ENCODE results near the gene GAK.
"Not testable (repeated sequence)": the region's sequence is repeated elsewhere in the genome, so short reads cannot be mapped to it uniquely, and the experiment has no call there.

GAK gene

DNA sequence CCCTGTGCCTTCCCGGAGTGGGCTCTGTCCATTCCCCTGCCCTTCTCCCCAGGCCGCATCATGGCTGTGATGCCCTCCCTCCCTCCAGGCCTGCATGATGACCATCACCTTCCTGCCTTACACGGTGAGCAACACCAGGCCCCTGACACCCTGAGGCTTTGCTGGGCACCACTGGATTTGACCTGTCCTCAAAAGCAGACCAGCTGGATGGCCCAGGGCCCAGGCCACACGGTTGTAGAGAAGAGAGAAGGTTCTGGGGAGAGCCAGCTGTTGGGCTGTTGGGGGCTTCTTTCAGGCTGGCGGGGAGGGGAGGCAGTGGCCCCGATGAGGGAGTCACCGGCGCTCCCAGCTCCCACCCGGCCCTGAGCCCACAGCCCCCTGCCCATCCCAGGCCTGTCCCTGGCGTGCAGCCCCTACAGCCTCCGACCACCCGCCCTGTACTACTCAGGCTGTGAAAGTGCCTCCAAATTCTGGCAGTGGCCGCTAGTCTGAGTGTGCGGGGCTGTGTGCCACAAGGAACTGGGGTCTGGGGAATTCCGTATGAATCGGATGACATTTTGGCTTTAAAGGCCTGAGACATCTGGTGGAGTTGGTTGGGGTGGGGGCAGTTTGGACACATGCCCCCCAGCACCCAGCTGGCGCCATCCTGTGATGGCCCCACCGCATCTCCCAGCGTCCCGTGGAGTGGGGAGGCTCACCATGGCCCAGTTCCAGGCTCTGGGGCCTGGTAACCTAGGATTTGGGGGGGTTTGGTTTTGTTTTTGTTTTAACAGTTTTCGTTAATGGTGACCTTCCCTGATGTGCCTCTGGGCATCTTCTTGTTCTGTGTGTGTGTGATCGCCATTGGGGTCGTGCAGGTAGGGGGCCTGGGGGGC is 19.7 kb upstream of the GAK start:
- DNase-seq, result no peak

DNA sequence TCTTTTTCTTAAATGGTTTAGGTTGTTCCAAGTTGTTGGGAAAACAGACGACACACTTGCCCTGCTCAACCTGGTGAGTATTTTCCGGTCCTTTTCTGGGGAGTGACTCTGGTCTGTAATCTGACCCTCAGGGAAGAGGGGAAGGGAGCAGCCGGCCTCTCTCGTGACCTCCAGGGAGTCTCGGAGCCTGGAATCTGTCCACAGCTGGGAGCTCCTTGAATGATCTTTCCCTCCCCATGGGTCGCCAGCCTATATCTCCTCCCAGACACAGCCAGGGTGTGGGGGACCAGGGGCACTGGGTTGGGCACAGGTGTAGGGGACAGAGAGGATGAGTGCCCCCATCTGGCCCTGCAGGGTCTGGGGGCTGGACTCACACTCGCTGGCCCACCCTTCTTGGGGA is 19.1 kb upstream of the GAK start:
- DNase-seq, result no peak

DNA sequence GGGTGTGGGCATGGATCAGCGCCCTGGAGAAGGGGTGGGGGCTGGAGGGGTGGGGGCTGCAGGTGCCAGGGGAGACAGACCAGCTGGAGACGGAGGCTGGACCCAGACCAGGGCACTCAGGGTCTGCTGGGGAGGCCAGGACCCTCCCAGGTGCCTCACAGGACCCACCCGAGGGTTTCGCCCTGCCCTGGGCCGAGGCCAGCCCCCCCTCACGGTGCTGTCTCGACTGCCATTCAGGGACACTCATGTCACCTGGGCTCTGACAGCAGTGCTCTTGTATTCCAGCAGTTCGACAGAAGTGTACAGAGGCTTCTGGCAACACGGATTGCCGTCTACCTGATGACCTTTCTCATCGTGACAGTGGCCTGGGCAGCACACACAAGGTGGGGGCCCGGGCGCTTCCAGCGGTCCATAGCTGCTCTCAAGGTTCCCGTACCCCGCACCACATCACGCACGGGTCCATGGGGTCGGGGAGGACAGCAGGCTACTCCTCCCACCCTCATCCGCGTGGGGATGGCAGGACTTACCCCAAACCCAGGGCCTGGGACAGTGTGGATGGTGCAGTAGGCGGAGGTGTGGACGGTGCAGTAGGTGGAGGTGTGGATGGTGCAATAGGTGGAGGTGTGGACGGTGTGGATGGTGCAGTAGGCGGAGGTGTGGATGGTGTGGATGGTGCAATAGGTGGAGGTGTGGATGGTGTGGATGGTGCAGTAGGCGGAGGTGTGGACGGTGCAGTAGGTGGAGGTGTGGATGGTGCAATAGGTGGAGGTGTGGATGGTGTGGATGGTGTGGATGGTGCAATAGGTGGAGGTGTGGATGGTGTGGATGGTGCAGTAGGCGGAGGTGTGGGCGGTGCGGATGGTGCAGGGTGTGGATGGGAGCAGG is 18.3 kb upstream of the GAK start:
- DNase-seq, result no peak

DNA sequence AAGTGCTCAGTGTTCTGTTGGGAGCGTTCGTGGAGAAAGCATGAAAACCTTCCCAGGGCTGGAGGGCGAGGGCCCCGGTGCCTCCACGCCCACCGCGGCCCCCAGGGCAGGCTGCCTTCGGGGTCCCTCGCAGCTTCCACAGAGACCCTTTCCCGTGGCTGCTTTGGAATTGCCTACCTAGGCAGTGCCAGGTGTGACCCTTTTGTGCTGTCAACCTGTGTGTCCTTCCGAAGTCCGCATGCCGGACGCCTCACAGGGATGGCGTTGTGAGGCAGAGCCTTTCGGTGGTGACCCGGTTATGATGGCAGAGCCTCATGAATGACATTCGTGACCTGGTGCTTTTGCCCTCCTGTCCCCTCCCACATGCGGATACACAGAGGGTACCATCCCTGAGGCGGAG is 17.5 kb upstream of the GAK start:
- DNase-seq, result no peak

DNA sequence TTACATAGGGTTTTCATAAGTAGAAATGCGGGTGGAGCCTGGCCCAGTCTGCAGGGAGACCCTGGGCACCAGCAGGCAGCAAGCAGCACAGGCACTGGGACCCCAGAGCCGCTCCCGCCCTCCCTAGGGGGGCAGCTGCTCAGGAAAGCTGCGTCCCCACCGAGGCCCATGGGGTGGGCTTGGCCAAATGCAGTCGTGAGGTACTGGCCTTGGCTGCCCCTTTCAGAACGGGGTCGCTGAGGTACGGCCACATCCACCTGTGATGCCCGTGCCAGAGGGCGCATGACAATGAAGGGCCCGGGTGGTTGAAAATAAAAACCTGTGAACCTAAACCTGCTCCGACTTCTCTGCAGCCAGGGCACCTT is 16.8 kb upstream of the GAK start:
- no peak for DNase-seq

DNA sequence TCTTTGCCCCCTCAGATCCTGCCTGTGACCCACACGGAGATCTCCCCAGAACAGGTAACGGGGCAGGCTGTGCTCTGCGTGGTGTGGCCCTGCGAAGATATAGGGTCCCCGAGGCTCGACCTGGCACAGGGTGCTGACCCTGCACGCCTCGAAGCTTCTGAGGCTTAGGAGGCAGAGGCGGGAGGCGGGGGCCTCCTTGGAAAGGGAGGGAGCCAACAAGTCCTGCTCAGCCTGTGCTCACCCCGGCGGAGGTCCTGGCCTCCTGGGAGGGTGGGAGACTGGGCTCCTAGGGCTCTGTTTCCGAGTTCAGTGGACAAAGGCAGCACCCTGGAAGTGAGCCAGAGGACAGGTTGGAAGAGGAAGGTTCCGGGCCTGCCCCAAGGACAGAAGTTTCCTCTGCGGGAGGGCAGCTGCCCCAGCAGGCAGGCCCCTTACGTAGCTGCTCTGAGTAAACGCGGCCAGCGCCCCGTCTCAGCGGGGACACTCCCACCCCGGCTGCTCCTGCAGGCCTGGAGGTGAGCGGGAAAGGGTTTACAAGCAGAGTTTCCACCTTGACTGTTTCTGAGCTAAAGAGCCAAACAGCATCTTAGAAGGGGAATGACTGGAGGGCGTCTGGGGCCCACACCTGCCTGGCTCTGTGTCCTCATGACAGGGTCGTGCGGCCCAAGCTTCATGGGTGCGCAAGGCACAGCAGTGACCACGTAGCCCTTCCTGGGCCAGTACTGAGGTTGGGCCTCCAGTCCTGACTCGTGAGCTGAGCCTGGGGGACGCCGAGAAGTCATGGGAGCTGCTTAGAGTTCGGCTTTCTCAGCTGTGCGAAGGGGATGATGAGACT is 16.2 kb upstream of the GAK start:
- no peak for DNase-seq

DNA sequence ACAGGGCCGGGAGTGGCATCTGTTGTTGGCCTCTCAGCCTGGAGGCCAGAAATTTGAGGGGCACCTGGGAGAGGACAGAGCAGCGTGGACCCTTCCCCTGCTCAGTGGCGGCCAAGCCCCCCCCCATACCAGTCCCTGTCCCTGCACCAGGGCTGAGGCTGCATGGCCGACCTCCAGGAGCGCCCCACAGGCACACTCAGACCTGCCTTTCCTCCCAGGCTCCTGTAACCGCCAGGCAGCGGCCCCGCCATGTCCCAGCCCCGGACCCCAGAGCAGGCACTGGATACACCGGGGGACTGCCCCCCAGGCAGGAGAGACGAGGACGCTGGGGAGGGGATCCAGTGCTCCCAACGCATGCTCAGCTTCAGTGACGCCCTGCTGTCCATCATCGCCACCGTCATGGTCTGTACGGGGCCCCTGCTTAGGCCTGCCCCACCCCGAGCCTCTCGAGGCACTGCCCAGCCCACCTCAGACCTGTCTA is 15.4 kb upstream of the GAK start:
- no peak for DNase-seq

DNA sequence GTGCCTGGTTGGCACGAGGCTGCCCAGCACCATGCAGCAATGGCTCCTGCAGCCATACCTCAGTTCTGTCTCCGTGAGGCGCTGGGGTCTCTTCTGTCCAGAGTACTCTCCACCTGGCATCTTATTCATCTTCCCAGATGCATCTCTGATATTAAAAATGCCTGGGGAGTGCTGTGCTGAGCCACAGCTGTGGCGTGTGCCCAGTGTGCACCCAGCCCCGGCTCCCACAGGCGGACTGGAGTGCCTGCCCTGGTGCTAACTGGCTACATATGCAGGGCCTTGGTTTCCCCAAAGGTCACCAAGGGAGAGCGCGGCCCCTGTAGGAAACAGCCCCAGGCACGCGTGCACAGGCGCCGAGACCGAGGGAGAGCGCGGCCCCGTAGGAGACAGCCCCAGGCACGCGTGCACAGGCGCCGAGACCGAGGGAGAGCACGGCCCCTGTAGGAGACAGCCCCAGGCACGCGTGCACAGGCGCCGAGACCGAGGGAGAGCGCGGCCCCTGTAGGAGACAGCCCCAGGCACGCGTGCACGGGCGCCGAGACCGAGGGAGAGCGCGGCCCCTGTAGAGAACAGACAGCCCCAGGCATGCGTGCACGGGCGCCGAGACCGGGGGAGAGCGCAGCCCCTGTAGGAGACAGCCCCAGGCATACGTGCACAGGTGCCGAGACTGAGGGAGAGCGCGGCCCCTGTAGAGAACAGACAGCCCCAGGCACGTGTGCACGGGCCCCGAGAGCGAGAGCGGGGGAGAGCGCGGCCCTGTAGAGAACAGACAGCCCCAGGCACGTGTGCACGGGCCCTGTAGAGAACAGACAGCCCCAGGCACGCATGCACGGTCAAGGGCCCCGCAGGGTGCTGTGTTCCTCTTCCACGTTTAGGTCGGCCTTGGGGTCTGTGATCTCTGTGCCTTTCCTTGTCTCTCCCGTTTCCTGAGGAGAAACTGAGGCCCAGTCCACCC is 14.7 kb upstream of the GAK start:
- DNase-seq, result no peak

DNA sequence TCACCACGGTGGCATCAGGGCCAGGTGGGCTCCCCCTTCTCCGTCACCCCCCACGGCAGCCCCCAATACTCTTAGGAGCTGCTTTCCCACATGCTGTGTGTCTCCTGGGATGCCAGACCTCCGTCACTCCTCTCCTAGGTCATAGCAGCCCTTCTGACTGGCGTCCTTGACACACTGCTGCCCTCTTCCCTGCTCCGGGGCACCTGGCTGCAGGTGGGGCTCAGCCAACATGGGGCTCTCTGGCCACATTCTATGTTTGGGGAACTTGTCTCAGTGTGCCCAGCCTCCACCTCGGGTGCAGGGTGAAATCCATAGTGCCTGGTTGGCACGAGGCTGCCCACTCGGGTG is 14.0 kb upstream of the GAK start:
- no peak for DNase-seq

DNA sequence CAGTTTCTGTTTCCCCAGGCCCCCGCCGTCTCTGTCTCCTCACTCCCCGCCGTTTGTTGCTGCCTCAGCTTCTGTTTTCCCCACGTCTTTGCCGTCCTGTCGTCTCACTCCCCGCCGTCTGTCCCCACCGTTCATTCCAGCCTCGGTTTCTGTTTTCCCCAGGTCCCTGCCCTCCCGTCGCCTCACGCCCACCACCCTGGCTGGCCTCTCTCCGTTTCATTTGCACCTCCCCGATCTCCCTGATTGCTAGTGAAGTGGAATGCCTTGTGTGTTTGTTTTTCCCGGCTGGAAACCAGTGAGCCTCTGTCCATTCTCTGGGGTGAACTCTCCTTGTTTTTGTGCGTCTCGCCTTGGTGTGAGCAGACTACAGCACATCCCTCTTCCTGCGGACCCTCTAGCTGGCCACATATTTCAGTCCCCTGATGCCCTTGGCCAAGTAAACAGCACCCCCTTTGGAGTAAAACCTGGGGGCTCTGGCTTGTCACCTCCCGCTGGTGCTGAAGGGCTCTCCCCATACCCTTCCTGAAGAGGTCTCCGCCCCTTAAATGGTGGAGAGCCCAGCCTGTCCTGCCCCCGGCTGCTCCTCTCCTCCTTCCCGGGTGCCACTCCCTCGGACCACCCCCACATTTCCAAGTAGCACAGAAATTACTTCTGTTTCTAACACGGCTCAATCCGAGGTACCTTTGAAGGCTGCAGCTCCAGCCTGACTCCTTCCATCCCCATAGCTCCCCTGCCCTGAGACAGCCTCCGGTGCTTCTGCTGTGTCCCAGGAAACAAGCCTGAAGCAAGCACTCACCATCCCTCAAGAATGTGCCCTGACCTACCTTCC is 13.4 kb upstream of the GAK start:
- no peak for DNase-seq

DNA sequence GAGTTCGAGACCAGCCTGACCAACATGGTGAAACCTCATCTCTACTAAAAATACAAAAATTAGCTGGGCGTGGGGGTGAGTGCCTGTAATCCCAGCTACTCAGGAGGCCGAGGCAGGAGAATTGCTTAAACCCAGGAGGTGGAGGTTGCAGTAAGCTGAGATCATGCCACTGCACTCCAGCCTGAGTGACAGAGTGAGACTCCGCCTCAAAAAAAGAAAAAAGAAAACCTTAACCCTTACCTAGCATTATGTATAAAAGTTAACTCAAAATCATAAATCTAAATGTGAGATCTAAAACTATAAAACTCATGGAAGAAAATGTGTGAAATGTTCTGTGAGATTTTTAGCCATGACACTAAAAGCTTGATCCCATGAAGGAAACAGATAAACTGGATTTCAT is 7.4 kb upstream of the GAK start:
- DNase-seq, result not testable (repeated sequence)

DNA sequence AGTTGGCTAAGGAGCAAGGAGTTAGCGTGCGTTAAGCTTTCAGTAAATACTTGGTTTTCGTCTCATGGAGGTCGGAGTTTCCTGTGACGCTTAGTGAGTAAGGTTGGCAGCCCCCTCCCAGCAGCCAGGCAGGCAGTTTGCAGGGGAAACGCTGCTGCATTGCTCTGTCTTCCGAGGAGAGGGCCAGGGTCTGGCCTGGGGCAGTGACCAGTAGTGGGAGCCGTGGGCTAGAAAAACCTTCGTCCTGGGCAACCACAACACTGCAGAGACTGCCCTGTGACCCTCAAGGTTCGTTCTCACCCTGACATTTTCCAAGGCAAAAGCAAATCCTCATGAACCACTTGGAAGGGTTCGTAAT is 576 bp upstream of the GAK start:
- no peak for DNase-seq

DNA sequence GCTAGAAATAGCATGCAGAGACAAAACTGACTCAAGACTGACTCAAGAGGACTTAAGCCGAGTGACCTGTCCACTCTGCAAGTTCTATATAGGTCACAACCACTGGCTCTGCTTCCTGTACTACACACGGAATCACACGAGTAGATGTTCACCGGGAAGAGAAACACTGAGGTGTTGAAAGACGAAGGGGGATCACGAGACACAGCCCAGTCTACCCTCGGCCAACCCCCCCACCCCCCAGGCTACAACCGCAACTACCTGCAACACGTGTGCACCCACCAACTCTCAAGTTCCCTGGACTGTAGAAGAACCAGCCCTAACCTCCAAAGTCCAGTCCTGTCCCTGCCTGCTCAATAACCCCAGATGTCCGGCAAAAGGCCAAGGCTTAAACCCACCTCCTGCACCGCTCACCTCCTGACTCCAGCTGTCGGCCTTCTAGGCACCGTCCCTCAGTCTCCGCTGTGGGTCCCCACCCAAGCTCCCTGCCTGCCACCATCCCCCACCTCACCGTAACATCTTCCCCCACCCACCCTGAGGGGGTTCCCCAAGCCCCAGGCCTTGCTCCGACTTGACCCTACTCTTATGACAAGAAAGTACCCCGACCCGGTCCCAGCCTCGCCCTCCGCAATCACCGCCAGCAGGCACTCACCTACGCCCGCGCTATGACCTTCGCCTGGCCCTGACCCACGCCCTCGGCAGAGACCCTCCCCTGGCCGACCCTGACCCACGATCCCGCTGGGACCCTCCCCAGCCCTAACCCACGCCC is 739 bp downstream of the GAK start:
- DNase-seq, result no peak

DNA sequence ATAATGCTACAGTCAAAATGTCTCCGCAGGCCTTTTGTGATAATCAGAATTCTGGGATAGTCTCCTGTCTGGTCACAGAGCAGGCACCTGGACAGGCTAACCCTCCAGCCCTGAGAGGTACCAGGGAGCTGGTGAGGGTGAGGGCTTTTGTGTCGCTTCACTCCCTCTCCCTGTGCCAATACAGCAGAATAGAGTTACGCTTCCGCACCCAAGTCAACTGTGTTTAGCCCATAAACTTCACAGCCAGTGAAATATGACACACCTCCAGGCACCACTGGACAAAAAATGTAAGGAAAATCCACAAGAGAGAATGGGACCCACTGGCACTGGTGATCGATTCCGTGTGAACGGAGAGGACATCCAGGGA is 1.3 kb downstream of the GAK start:
- DNase-seq, result no peak

DNA sequence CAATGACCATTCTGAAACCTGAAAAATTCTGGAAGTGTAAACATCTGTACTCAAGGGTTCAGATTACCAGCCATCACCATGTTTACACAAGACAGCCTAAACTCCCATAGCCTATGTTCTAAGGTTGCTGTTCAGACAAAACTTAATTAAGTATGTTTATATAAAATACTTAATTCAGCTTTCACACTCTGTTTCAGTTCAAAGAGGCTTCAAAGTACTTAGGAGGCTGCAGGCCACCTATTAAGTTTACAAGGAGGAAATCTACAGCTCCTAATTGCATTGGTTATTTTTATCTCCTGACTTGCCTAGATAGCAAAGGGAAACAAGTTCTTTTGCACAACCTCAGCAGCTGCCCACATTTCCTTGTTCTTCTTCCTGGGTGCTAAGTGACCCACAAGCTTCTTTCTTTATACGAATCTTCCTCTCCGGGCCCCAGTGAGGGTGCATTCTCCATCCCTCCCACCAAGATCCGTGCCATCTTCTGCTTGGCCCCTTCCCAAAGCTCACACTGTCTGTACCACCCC is 2.0 kb downstream of the GAK start:
- no peak for DNase-seq

DNA sequence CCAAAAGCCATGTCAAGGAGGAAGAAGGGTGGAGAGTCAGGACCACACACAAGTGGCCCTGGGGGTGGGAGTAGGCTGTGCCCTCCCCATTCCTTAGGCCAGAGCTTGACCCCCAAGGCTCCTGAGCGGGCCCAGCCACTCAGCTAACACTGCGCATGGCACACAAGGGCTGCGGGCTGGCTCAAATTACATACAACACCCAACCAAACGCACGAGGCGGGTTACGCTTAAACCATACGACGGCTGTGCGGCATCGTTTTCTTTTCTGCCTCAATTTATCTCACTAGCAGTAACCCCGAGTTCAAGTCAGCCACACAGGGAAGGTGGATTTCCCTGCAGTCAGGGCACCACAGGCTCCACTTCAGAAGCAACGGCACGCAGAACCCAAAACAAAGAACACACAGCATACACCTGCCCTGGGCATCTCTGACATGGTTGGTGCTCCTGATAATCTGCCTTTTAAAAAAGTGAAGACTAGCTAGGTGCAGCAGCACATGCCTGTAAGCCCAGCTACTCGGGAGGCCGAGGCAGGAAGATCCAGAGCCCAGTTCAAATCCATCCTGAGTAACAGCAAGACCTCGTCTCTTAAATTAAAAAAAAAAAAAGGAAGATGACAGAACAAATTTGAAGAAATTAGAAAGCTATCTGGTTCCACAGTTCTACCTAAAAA is 2.9 kb downstream of the GAK start:
- DNase-seq, result no peak

DNA sequence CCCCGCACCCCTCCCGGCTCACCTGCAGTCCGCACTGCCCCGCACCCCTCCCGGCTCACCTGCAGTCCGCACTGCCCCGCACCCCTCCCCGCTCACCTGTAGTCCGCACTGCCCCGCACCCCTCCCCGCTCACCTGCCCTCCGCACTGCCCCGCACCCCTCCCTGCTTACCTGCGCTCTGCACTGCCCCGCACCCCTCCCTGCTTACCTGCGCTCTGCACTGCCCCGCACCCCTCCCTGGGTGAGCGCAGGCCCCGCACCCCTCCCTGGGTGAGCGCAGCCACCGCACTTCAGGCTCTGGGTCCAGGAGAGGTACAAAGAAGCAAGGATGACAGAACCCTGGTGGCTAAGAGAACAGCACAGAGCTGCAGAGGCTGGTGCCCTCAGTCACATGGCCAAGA is 4.5 kb downstream of the GAK start:
- DNase-seq, result not testable (repeated sequence)

DNA sequence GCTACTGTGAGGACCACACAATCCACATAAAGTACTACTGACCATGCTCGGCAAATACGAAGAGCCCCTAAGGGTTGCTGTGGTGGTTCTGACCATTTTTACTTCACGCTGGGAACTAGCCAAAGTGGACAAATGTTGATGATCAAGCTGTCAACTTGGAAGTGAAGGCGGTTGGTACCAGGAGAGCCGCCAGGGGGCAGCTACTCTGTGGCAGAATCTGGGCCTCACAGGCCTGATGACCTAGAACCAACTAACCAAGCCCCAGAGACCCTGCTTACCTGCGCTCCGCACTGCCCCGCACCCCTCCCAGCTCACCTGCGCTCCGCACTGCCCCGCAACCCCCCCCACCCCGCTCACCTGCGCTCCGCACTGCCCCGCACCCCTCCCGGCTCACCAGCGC is 5.6 kb downstream of the GAK start:
- DNase-seq, result no peak

DNA sequence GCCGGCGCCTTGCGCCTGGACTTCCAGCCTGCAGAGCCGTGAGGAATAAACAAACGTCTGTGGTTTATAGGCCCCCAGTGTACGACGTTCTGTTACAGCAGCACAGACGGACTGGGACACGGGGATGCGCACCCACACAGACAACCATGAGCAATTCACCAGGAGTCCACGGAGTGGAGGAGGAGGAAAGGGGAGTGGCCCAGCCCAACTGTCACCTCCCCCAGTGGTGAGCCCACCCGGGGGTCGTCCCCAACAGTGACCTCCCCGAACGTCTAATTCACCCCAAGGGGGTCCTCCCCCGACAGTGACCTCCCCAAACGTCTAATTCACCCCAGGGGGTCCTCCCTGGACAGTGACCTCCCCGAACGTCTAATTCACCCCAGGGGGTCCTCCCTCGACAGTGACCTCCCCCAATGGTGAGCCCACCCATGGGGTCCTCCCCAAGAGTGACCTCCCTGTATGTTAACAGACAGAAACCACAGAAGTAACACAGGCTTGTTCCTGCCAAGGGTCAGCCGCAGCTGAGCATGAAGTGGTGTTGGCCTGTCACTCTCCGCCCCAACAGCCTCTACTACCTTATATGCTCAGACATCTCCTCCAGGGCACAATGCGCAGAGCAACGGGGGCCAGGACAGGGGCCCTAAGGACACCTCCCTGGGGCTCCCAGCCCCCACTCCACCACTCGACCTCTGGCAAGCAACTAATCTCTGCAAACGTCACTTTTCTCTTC is 6.2 kb downstream of the GAK start:
- DNase-seq, result no peak
